GM12891 (cell line): ENCODE results near the gene TUBB3.

ENCODE experiments used
- POLR2A ChIP-seq: IDR thresholded peaks from 2 replicates; pipeline ENCODE4 v1.6.1; 2011; ENCODE audit warnings: low read depth, low read length, control low read depth
- POLR2AphosphoS5 ChIP-seq: IDR thresholded peaks from 2 replicates; pipeline ENCODE4 v1.6.1; 2011; ENCODE audit warnings: low read depth, low read length, control low read depth

- TF ChIP-seq POLR2AphosphoS5 (no peak), POLR2A (no peak)
Observed at GRCh38 chr16:89922884-89923639, at the start of gene TUBB3.
